NCI-H187 (cell line): Measurements from ENCODE around the gene ANKEF1.
A peak's percentile ranks its signal among the peaks of the same experiment; 100 is the strongest.
"Not testable (repeated sequence)": the region's sequence is repeated elsewhere in the genome, so short reads cannot be mapped to it uniquely, and the experiment has no call there.

Experiments used
- DNase-seq, 2 experiments: peaks; one replicate each; lab custom pipeline; 2025; lab: John Stamatoyannopoulos, UW

ANKEF1 gene

GRCh38 chr20:10034717-10035571 lies at the start of gene ANKEF1:
Gene ANKEF1, plus strand, starts transcription at chr20:10034987. Its CDS starts 3,315 bp downstream, at chr20:10038302.
- DNase-seq: peak; percentile 78 to 98

- DNase-seq: no peak
Measured at GRCh38 chr20:9985281-9985680, 49.5 kb upstream of the ANKEF1 start.

GRCh38 chr20:9985773-9986172 lies 49.0 kb upstream of the ANKEF1 start:
- DNase-seq: no peak

GRCh38 chr20:9989066-9989724 lies 45.6 kb upstream of the ANKEF1 start:
- DNase-seq: no peak

- DNase-seq: no peak
Measured at GRCh38 chr20:9993137-9993536, 41.6 kb upstream of the ANKEF1 start.

- no peak for DNase-seq
Measured at GRCh38 chr20:9994676-9995075, 40.1 kb upstream of the ANKEF1 start.

GRCh38 chr20:9995510-9996272 lies 39.1 kb upstream of the ANKEF1 start:
- DNase-seq: no peak

GRCh38 chr20:9996944-9997343 lies 37.8 kb upstream of the ANKEF1 start:
- DNase-seq: no peak

- DNase-seq: no peak
Measured at GRCh38 chr20:9999645-10000044, 35.1 kb upstream of the ANKEF1 start.

GRCh38 chr20:10002866-10003265 lies 31.9 kb upstream of the ANKEF1 start:
- DNase-seq: no peak

- no peak for DNase-seq
Measured at GRCh38 chr20:10004900-10005299, 29.9 kb upstream of the ANKEF1 start.

GRCh38 chr20:10005885-10006284 lies 28.9 kb upstream of the ANKEF1 start:
- DNase-seq: no peak

- no peak for DNase-seq
Measured at GRCh38 chr20:10006447-10007090, 28.2 kb upstream of the ANKEF1 start.

- DNase-seq: no peak
Measured at GRCh38 chr20:10007158-10007557, 27.6 kb upstream of the ANKEF1 start.

GRCh38 chr20:10007747-10008146 lies 27.0 kb upstream of the ANKEF1 start:
- DNase-seq: no peak

GRCh38 chr20:10012464-10012863 lies 22.3 kb upstream of the ANKEF1 start:
- no peak for DNase-seq

GRCh38 chr20:10014431-10014830 lies 20.4 kb upstream of the ANKEF1 start:
- DNase-seq: no peak

GRCh38 chr20:10020937-10021336 lies 13.8 kb upstream of the ANKEF1 start:
- no peak for DNase-seq

GRCh38 chr20:10022625-10023024 lies 12.2 kb upstream of the ANKEF1 start:
- DNase-seq: no peak

- no peak for DNase-seq
Measured at GRCh38 chr20:10023911-10024310, 10.9 kb upstream of the ANKEF1 start.

GRCh38 chr20:10031451-10032215 lies 3.2 kb upstream of the ANKEF1 start:
- DNase-seq: not testable (repeated sequence)
